Keratinocyte (primary cell): ENCODE measurements around the gene GZF1. TPM values are rescaled to one million over a fixed set of nuclear protein-coding genes. Genes with fewer than 3 reads are reported as not detected.
A peak's percentile ranks its signal among the peaks of the same experiment; 100 is the strongest.

Experiments used
- DNase-seq: peaks from one replicate; pipeline ENCODE4 v3.0.0-alpha.2; 2011; ENCODE audit warnings: low read depth, missing footprints, low spot score
- FAIRE-seq: peaks from 2 replicates; lab custom pipeline; 2011; peaks lifted over from hg19 to GRCh38; lab: Jason Lieb, UNC
- H2AFZ ChIP-seq: 2 replicates; pipeline ENCODE4 v1.6.0; 2012; ENCODE audit warnings: low read length, control low read depth, inconsistent platforms; ENCODE audit not compliant: control insufficient read depth
- H3K27ac ChIP-seq: 2 replicates; pipeline ENCODE4 v1.5.1; 2011; ENCODE audit warnings: low read length; ENCODE audit not compliant: control insufficient read depth, insufficient read depth
- H3K27me3 ChIP-seq: 3 replicates; pipeline ENCODE4 v1.6.0; 2011; ENCODE audit warnings: low read length; ENCODE audit not compliant: control insufficient read depth, insufficient read depth; ENCODE audit errors: extremely low read depth
- H3K36me3 ChIP-seq, 2 experiments: 2 replicates in 1 of 2; 3 replicates in 1 of 2; pipeline ENCODE4 v1.5.1; 2011; ENCODE audit warnings: low read length in 2 of 2, mild to moderate bottlenecking in 1 of 2; ENCODE audit not compliant: control insufficient read depth in 2 of 2, insufficient read depth in 2 of 2; ENCODE audit errors: extremely low read depth in 1 of 2
- H3K4me1 ChIP-seq: 3 replicates; pipeline ENCODE4 v1.5.1; 2011; ENCODE audit warnings: low read length; ENCODE audit not compliant: control insufficient read depth, insufficient read depth; ENCODE audit errors: extremely low read depth
- H3K4me2 ChIP-seq: 3 replicates; pipeline ENCODE4 v1.6.0; 2011; ENCODE audit warnings: low read depth, low read length; ENCODE audit not compliant: control insufficient read depth, insufficient read depth; ENCODE audit errors: extremely low read depth
- H3K4me3 ChIP-seq, 3 experiments: fragments of 200-600 bp in 1 of 3; sonication (generic) in 1 of 3; 2 replicates in 2 of 3; 3 replicates in 1 of 3; pipeline ENCODE4 v1.5.1; 2011 to 2016; ENCODE audit warnings: low read length in 3 of 3, mild to moderate bottlenecking in 3 of 3, control low read depth in 2 of 3, inconsistent platforms in 1 of 3, low read depth in 1 of 3, mixed read lengths in 1 of 3, mixed run types in 1 of 3, moderate library complexity in 1 of 3; ENCODE audit not compliant: control insufficient read depth in 2 of 3, insufficient read depth in 2 of 3; ENCODE audit errors: extremely low read depth in 1 of 3
- H3K79me2 ChIP-seq: 2 replicates; pipeline ENCODE4 v1.6.0; 2012; ENCODE audit warnings: low read length; ENCODE audit not compliant: control insufficient read depth, insufficient read depth
- H3K9ac ChIP-seq: 3 replicates; pipeline ENCODE4 v1.6.0; 2011; ENCODE audit warnings: low read length; ENCODE audit not compliant: control insufficient read depth, insufficient read depth; ENCODE audit errors: extremely low read depth
- H3K9me1 ChIP-seq: 3 replicates; pipeline ENCODE4 v1.6.0; 2011; ENCODE audit warnings: low read length; ENCODE audit not compliant: control insufficient read depth, insufficient read depth; ENCODE audit errors: extremely low read depth
- H3K9me3 ChIP-seq: 2 replicates; pipeline ENCODE4 v1.5.1; 2012; ENCODE audit warnings: low read depth, low read length; ENCODE audit not compliant: control insufficient read depth
- H4K20me1 ChIP-seq: 3 replicates; pipeline ENCODE4 v1.6.0; 2011; ENCODE audit warnings: low read length; ENCODE audit not compliant: control insufficient read depth, insufficient read depth; ENCODE audit errors: extremely low read depth
- EZH2 ChIP-seq: IDR thresholded peaks from one replicate; pipeline ENCODE4 v1.6.1; 2012; ENCODE audit warnings: inconsistent platforms, mild to moderate bottlenecking, low read length, moderate library complexity
- dilution Hi-C: fragments of 300-500 bp; cut with MboI; formaldehyde crosslinking; loops from one replicate; pipeline ENCODE4 v1.7.0; 2020; ENCODE audit warnings: low sequenced_read_pairs; ENCODE audit not compliant: extremely low pct_ligation_motif_present
- polyA plus RNA-seq, 5 experiments: library from polyadenylated mRNA; depleted of rRNA in 3 of 5; stranded (reverse) in 3 of 5; stranded (forward) in 1 of 5; unstranded in 1 of 5; fragments of >200 nt; gene quantifications; 1 replicate in 1 of 5; 2 replicates in 3 of 5; 3 replicates in 1 of 5; pipeline versions ENCODE4 v1.2.1 to v1.2.3, GENCODE V29; 2011 to 2012; ENCODE audit warnings: missing spikeins in 2 of 5, low read depth in 1 of 5, low replicate concordance in 1 of 5
- TF ChIP-seq, protein P1 (sequence below), 3 experiments: IDR thresholded peaks in 1 of 3; conservative IDR thresholded peaks in 1 of 3; optimal IDR thresholded peaks in 1 of 3; 2 replicates in 2 of 3; 3 replicates in 1 of 3; pipeline versions ENCODE3 to v1.5.1; 2011; ENCODE audit warnings: low read length in 3 of 3, mild to moderate bottlenecking in 3 of 3, moderate library complexity in 2 of 3, control low read depth in 1 of 3, inconsistent platforms in 1 of 3; ENCODE audit not compliant: insufficient read depth in 2 of 3; ENCODE audit errors: extremely low read depth in 1 of 3

The GZF1 gene
- polyA plus RNA-seq, 1 donor (not counting 4 experiments of a cell fraction or from before 2014, with no cell fraction given), result 11.7 TPM

DNA sequence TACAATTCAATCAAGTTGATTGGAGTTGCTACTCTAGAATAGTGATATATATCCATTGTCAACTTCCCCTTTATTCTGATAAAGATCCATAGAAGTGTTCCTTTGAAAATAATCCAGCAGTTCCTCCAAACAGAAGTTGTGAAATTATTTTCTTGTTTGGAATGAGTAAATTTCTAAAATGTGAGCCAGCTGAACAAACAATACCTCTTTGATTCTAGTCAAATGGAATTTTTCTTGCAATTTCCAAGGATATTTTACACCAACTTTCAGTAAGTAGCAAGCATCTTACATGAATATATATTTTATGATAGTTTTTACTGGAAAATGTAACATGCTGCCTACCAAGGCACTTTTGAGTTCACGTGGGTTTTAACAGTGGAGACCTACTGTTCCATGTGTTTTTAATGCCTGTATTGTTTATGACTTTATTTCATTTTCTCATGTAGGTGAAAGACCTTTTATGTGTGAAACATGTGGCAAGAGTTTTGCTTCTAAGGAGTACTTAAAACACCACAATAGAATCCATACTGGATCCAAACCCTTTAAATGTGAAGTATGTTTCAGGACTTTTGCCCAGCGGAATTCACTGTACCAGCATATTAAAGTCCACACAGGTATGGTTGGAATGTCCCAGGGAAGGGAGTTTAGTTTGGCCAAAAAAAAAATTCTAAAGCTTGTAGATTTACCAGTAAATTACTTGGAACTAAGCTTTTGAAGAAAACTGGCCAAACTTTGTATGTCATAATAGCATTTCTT lies 6.5 kb downstream of the GZF1 start:
- FAIRE-seq, result no peak

DNA sequence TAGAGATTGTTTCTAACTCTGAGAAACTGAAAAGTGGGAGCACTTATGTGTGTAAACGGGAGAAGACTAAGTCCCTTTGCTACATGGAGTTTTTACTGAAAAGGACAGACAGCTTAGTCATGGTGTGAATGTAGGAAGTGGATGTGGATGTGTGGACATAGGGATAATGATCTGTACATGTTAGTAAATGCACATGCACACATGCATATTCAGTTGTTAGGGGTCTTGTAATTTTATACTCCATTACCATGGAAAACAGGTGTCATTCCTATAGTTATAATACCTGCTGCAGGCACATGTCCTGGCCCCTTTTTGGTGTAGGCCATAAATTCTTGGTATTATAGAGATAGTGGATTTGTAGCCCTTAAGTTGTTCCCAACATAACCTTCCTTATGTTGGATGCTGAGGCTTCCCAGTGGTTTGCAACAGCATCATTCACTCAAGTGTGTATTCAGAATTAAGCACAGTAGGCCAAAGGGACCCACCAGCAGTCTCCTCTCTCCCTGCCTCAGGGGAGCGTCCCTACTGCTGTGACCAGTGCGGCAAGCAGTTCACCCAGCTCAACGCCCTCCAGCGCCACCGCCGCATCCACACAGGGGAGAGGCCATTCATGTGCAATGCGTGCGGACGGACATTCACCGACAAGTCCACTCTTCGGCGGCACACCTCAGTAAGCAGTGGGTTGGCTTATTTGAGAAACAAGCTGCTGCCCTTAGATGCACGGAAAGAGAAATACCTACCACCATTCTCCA lies 7.3 kb downstream of the GZF1 start:
- H4K20me1 ChIP-seq, result peaks cover 6% of the 10 kb centered on the region
- no peaks in the 10 kb centered on the region for H3K27me3 ChIP-seq
- no peak for FAIRE-seq
- no peak overlapping the region for H2AFZ ChIP-seq
- H3K4me3 ChIP-seq, result no peak overlapping the region
- no peak for DNase-seq
- dilution Hi-C loops, result no loop called here
- H3K9ac ChIP-seq, result no peak overlapping the region
- H3K36me3 ChIP-seq, result peaks cover 29 to 51% of the 10 kb centered on the region in 2 experiments
- H3K4me2 ChIP-seq, result no peak overlapping the region
- H3K9me1 ChIP-seq, result no peaks in the 10 kb centered on the region
- TF ChIP-seq, protein P1, sequence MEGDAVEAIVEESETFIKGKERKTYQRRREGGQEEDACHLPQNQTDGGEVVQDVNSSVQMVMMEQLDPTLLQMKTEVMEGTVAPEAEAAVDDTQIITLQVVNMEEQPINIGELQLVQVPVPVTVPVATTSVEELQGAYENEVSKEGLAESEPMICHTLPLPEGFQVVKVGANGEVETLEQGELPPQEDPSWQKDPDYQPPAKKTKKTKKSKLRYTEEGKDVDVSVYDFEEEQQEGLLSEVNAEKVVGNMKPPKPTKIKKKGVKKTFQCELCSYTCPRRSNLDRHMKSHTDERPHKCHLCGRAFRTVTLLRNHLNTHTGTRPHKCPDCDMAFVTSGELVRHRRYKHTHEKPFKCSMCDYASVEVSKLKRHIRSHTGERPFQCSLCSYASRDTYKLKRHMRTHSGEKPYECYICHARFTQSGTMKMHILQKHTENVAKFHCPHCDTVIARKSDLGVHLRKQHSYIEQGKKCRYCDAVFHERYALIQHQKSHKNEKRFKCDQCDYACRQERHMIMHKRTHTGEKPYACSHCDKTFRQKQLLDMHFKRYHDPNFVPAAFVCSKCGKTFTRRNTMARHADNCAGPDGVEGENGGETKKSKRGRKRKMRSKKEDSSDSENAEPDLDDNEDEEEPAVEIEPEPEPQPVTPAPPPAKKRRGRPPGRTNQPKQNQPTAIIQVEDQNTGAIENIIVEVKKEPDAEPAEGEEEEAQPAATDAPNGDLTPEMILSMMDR (optimal IDR thresholded peaks at IDR 0.05 in 1 of 3, IDR thresholded peaks at IDR 0.05 in 1 of 3, conservative IDR thresholded peaks at IDR 0.05 in 1 of 3; ENCODE audit: extremely low read depth in 1 of 3, insufficient read depth in 2 of 3, low read length in 3 of 3), result no peak
- no peak for TF ChIP-seq EZH2
- no peak overlapping the region for H3K27ac ChIP-seq
- H3K9me3 ChIP-seq, result no peaks in the 10 kb centered on the region
- peaks cover 17% of the 10 kb centered on the region for H3K4me1 ChIP-seq
- H3K79me2 ChIP-seq, result peaks cover 39% of the 10 kb centered on the region

More for the DNA sequence above, 6.5 kb downstream of the GZF1 start:
- Histone ChIP-seq H3K4me1 (peaks cover 20% of the 10 kb centered on the region), H3K4me3 (no peak overlapping the region), H3K9ac (no peak overlapping the region), H3K9me1 (no peaks in the 10 kb centered on the region), H3K9me3 (no peaks in the 10 kb centered on the region), H3K27me3 (no peaks in the 10 kb centered on the region), H4K20me1 (peaks cover 6% of the 10 kb centered on the region), H3K79me2 (peaks cover 47% of the 10 kb centered on the region), H3K36me3 (peaks cover 24 to 51% of the 10 kb centered on the region in 2 experiments), H3K27ac (peak overlapping the region; percentile 12), H3K4me2 (no peak overlapping the region), H2AFZ (no peak overlapping the region)
- no peak for DNase-seq
- TF ChIP-seq, protein P1 (optimal IDR thresholded peaks at IDR 0.05 in 1 of 3, IDR thresholded peaks at IDR 0.05 in 1 of 3, conservative IDR thresholded peaks at IDR 0.05 in 1 of 3; ENCODE audit: extremely low read depth in 1 of 3, insufficient read depth in 2 of 3, low read length in 3 of 3), result no peak
- TF ChIP-seq EZH2, result no peak
- dilution Hi-C loops, result no loop called here
